Endometrial microvascular endothelial cells (primary cell): Measurements from ENCODE around the gene ZCCHC2. TPM values are rescaled to one million over a fixed set of nuclear protein-coding genes. Genes with fewer than 3 reads are reported as not detected.

Experiments used
- in situ Hi-C: cut with HindIII; loops from 2 replicates; pipeline ENCODE4 v1.10.0; 2017; ENCODE audit warnings: low sequenced_read_pairs, low pct_unique_long_range_greater_than_20kb; ENCODE audit errors: inconsistent ontology term
- total RNA-seq: library from RNA; depleted of rRNA; stranded (reverse); fragments of >200 nt; gene quantifications from one replicate; pipeline ENCODE4 v1.2.3, GENCODE V29; 2015; ENCODE audit errors: inconsistent ontology term

Gene ZCCHC2
- total RNA-seq, 1 donor from 2014 or later, result 18.7 TPM

GRCh38 chr18:62569081-62569655 lies 46.3 kb downstream of the ZCCHC2 start:
- in situ Hi-C loops, result no loop called here

- in situ Hi-C loops, result no loop called here
Observed at GRCh38 chr18:62571037-62571436, 48.2 kb downstream of the ZCCHC2 start.

- in situ Hi-C loops, result no loop called here
Observed at GRCh38 chr18:62571648-62572047, 48.8 kb downstream of the ZCCHC2 start.

GRCh38 chr18:62572456-62572855 lies 49.6 kb downstream of the ZCCHC2 start:
- in situ Hi-C loops, result no loop called here

- in situ Hi-C loops, result no loop called here
Observed at GRCh38 chr18:62574776-62575175, 52.0 kb downstream of the ZCCHC2 start.

- in situ Hi-C loops, result no loop called here
Observed at GRCh38 chr18:62576271-62576670, 53.4 kb downstream of the ZCCHC2 start.

GRCh38 chr18:62576845-62577512 lies 54.2 kb downstream of the ZCCHC2 start:
- in situ Hi-C loops, result no loop called here

GRCh38 chr18:62577765-62578164 lies 54.9 kb downstream of the ZCCHC2 start:
- in situ Hi-C loops, result no loop called here

GRCh38 chr18:62578980-62579511 lies 56.2 kb downstream of the ZCCHC2 start:
- in situ Hi-C loops, result no loop called here

GRCh38 chr18:62583376-62583775 lies 60.6 kb downstream of the ZCCHC2 start:
- in situ Hi-C loops, result no loop called here

- in situ Hi-C loops, result no loop called here
Observed at GRCh38 chr18:62584241-62585120, 61.7 kb downstream of the ZCCHC2 start.

GRCh38 chr18:62585274-62586150 lies 62.7 kb downstream of the ZCCHC2 start:
- in situ Hi-C loops, result no loop called here

GRCh38 chr18:62586151-62586774 lies 63.4 kb downstream of the ZCCHC2 start:
- in situ Hi-C loops, result no loop called here

GRCh38 chr18:62586781-62587487 lies 64.1 kb downstream of the ZCCHC2 start:
- in situ Hi-C loops, result no loop called here

- in situ Hi-C loops, result no loop called here
Observed at GRCh38 chr18:62587689-62588088, 64.9 kb downstream of the ZCCHC2 start.

GRCh38 chr18:62588217-62588616 lies 65.4 kb downstream of the ZCCHC2 start:
- in situ Hi-C loops, result no loop called here

GRCh38 chr18:62590799-62591590 lies 68.2 kb downstream of the ZCCHC2 start:
- in situ Hi-C loops, result no loop called here
